Liver (tissue), 9 donors: ENCODE data around the gene CRPPA. TPM values are rescaled to one million over a fixed set of nuclear protein-coding genes. Genes with fewer than 3 reads are reported as not detected.
A peak's percentile ranks its signal among the peaks of the same experiment; 100 is the strongest.

Experiments
- DNase-seq: peaks from one replicate; pipeline ENCODE4 v3.0.0-alpha.2; 2017; ENCODE audit warnings: low spot score
- H3K27ac ChIP-seq, 2 donors: one replicate each; pipeline ENCODE4 v1.7.0; 2013; ENCODE audit warnings: inconsistent platforms in 2 of 2, low read length in 2 of 2, control low read depth in 1 of 2, low read depth in 1 of 2, mild to moderate bottlenecking in 1 of 2
- H3K27me3 ChIP-seq, 4 donors: one replicate each; pipeline versions ENCODE4 v1.6.1 to v1.7.0; 2013; ENCODE audit warnings: low read length in 3 of 4, inconsistent platforms in 1 of 4, mild to moderate bottlenecking in 1 of 4, moderate library complexity in 1 of 4; ENCODE audit not compliant: control insufficient read depth in 4 of 4, insufficient read depth in 4 of 4
- H3K36me3 ChIP-seq, 4 donors: one replicate each; pipeline versions ENCODE4 v1.6.1 to v1.7.0; 2013; ENCODE audit warnings: low read length in 3 of 4, mild to moderate bottlenecking in 3 of 4, low read depth in 1 of 4, moderate library complexity in 1 of 4; ENCODE audit not compliant: control insufficient read depth in 4 of 4, insufficient read depth in 3 of 4
- H3K4me1 ChIP-seq, 4 donors: one replicate each; pipeline versions ENCODE4 v1.6.1 to v1.7.0; 2013; ENCODE audit warnings: low read length in 3 of 4, mild to moderate bottlenecking in 3 of 4, moderate library complexity in 1 of 4; ENCODE audit not compliant: control insufficient read depth in 4 of 4, insufficient read depth in 4 of 4
- H3K4me3 ChIP-seq, 3 donors: one replicate each; pipeline versions ENCODE4 v1.6.1 to v1.7.0; 2013; ENCODE audit warnings: low read length in 3 of 3, control low read depth in 1 of 3, low read depth in 1 of 3, mild to moderate bottlenecking in 1 of 3
- H3K9ac ChIP-seq, 2 donors: one replicate each; pipeline ENCODE4 v1.7.0; 2013; ENCODE audit warnings: low read length in 2 of 2, mild to moderate bottlenecking in 2 of 2, moderate library complexity in 2 of 2, control low read depth in 1 of 2, low read depth in 1 of 2
- H3K9me3 ChIP-seq, 4 donors: one replicate each; pipeline versions ENCODE4 v1.6.1 to v1.7.0; 2013; ENCODE audit warnings: low read length in 3 of 4; ENCODE audit not compliant: control insufficient read depth in 4 of 4
- ATF3 ChIP-seq: IDR thresholded peaks from 2 replicates; pipeline ENCODE4 v1.6.1; 2016; ENCODE audit warnings: antibody characterized with exemption
- CTCF ChIP-seq: fragments of 150-350 bp; IDR thresholded peaks from 2 replicates; pipeline ENCODE4 v1.5.1; 2017; ENCODE audit warnings: improper control_type of control experiment, low read depth, low read length; ENCODE audit not compliant: missing input control
- EGR1 ChIP-seq, 2 donors: IDR thresholded peaks; 2 replicates each; pipeline ENCODE4 v1.6.1; 2016 to 2018; ENCODE audit warnings: antibody characterized with exemption in 2 of 2, low read depth in 2 of 2
- FOXA1 ChIP-seq: IDR thresholded peaks from 2 replicates; pipeline ENCODE4 v1.6.1; 2016; ENCODE audit warnings: antibody characterized with exemption
- FOXA2 ChIP-seq: IDR thresholded peaks from 2 replicates; pipeline ENCODE4 v1.6.1; 2016; ENCODE audit warnings: antibody characterized with exemption
- GABPA ChIP-seq, 2 donors: IDR thresholded peaks in 1 of 2; conservative IDR thresholded peaks in 1 of 2; 2 replicates each; pipeline ENCODE4 v1.6.1; 2016; ENCODE audit warnings: antibody characterized with exemption in 2 of 2, mild to moderate bottlenecking in 1 of 2, moderate library complexity in 1 of 2
- HNF4A ChIP-seq, 2 donors: conservative IDR thresholded peaks; 2 replicates each; pipeline ENCODE4 v1.6.1; 2016; ENCODE audit warnings: antibody characterized with exemption in 2 of 2, mild to moderate bottlenecking in 2 of 2
- HNF4G ChIP-seq: IDR thresholded peaks from 2 replicates; pipeline ENCODE4 v1.6.1; 2016; ENCODE audit warnings: antibody characterized with exemption
- JUND ChIP-seq, 2 donors: IDR thresholded peaks; 2 replicates each; pipeline ENCODE4 v1.6.1; 2016; ENCODE audit warnings: antibody characterized with exemption in 2 of 2
- MAX ChIP-seq: IDR thresholded peaks from 2 replicates; pipeline ENCODE4 v1.6.1; 2016; ENCODE audit warnings: antibody characterized with exemption
- NR2F2 ChIP-seq: IDR thresholded peaks from 2 replicates; pipeline ENCODE4 v1.6.1; 2016; ENCODE audit warnings: antibody characterized with exemption
- RAD21 ChIP-seq, 2 donors: IDR thresholded peaks; 2 replicates each; pipeline ENCODE4 v1.6.1; 2016; ENCODE audit warnings: antibody characterized with exemption in 2 of 2, mild to moderate bottlenecking in 2 of 2
- REST ChIP-seq: IDR thresholded peaks from 2 replicates; pipeline ENCODE4 v1.6.1; 2016; ENCODE audit warnings: antibody characterized with exemption, mild to moderate bottlenecking
- RXRA ChIP-seq, 2 donors: IDR thresholded peaks; 2 replicates each; pipeline ENCODE4 v1.6.1; 2017 to 2018; ENCODE audit warnings: antibody characterized with exemption in 2 of 2, mild to moderate bottlenecking in 1 of 2
- SP1 ChIP-seq: IDR thresholded peaks from 2 replicates; pipeline ENCODE4 v1.6.1; 2018; ENCODE audit warnings: antibody characterized with exemption, mild to moderate bottlenecking
- TAF1 ChIP-seq: conservative IDR thresholded peaks from 2 replicates; pipeline ENCODE4 v1.6.1; 2016; ENCODE audit warnings: antibody characterized with exemption, mild to moderate bottlenecking
- YY1 ChIP-seq: IDR thresholded peaks from 2 replicates; pipeline ENCODE4 v1.6.1; 2016; ENCODE audit warnings: antibody characterized with exemption, mild to moderate bottlenecking
- ZBTB33 ChIP-seq: IDR thresholded peaks from 2 replicates; pipeline ENCODE4 v1.6.1; 2016; ENCODE audit warnings: antibody characterized with exemption
- WGBS: extraction: QIAGEN DNeasy Blood & Tissue Kit; methylation state at CpG from one replicate; pipeline ENCODE4 v1.1.7; 2013; 5-methylcytosine and 5-hydroxymethylcytosine counted together
- polyA plus RNA-seq, 2 donors: library from polyadenylated mRNA; stranded (reverse) in 1 of 2; unstranded in 1 of 2; fragments of 200-250 nt in 1 of 2; fragments of >200 nt in 1 of 2; fragmentation: Nextera tagmentation in 1 of 2; extraction: Ambion mirVana in 1 of 2; gene quantifications; one replicate each; pipeline versions ENCODE4 v1.2.1 to v1.2.3, GENCODE V29; 2013 to 2015
- total RNA-seq, 2 donors: library from RNA; depleted of rRNA; stranded (reverse); fragments of >200 nt; gene quantifications; one replicate each; pipeline ENCODE4 v1.2.3, GENCODE V29; 2014
- donor health status: healthy.
- donor health status: healthy.
- donor health status: healthy.
- donor health status: healthy.
- donor health status: healthy.

Gene CRPPA
- total RNA-seq = 1 to 10 TPM; 2.3 to 3.7 TPM
- 1 to 10 TPM in 1 of 2 donors, under 1 TPM in 1; 0.47 to 1.4 TPM for polyA plus RNA-seq

GRCh38 chr7:16421333-16422102 is at the start of gene CRPPA:
CRPPA (minus strand) TSS chr7:16421538; CDS start chr7:16421322, 216 bp downstream.
- Histone ChIP-seq H3K9me3 (no peaks in the 10 kb centered on the region), H3K27me3 (no peaks in the 10 kb centered on the region), H3K36me3 (no peaks in the 10 kb centered on the region), H3K4me3 (peak within 1 kb of the TSS; percentile 75 to 85 (median 76)), H3K9ac (peak within 1 kb of the TSS; percentile 67 to 83), H3K4me1 (peaks cover 0 to 20% (median 16%) of the 10 kb centered on the region in 4 donors), H3K27ac (peak within 1 kb of the TSS; percentile 86 to 96)
- TF ChIP-seq HNF4A (conservative IDR thresholded peaks at IDR 0.05) = peak; percentile 98 to 99
- peak; percentile 89 for TF ChIP-seq REST
- TF ChIP-seq ATF3 = no peak
- TF ChIP-seq MAX = peak; percentile 74
- TF ChIP-seq JUND (IDR thresholded peaks at IDR 0.05) = peak; percentile 19 to 68
- peak; percentile 82 to 84 for TF ChIP-seq RXRA (IDR thresholded peaks at IDR 0.05)
- TF ChIP-seq SP1 = peak; percentile 95
- TF ChIP-seq NR2F2 = no peak
- no peak for TF ChIP-seq FOXA1
- TF ChIP-seq EGR1 (IDR thresholded peaks at IDR 0.05; ENCODE audit: low read depth in 2 of 2) = no peak
- TF ChIP-seq HNF4G = peak; percentile 94
- TF ChIP-seq ZBTB33 = peak; percentile 89
- TF ChIP-seq GABPA (IDR thresholded peaks at IDR 0.05 in 1 of 2, conservative IDR thresholded peaks at IDR 0.05 in 1 of 2) = no peak
- peak; percentile 82 for TF ChIP-seq YY1
- TF ChIP-seq FOXA2 = peak; percentile 44
- TF ChIP-seq TAF1 = peak; percentile 94
- TF ChIP-seq RAD21 (IDR thresholded peaks at IDR 0.05) = peak in 1 of 2 donors; percentile 8
- TF ChIP-seq CTCF = no peak
- peak; percentile 67 for DNase-seq
- 4% methylated on average over 50 of the region's 50 CpGs for WGBS
